G401 (cell line): ENCODE results near the gene MEG3. TPM values are rescaled to one million over a fixed set of nuclear protein-coding genes. Genes with fewer than 3 reads are reported as not detected.

Source experiments
- DNase-seq: peaks from one replicate; pipeline ENCODE4 v3.0.0-alpha.2; 2015; ENCODE audit warnings: low spot score
- in situ Hi-C: cut with HindIII; loops from 2 replicates; pipeline ENCODE4 v1.10.0; 2016; ENCODE audit warnings: low sequenced_read_pairs, mixed read lengths
- total RNA-seq: library from RNA; depleted of rRNA; stranded (reverse); fragments of >200 nt; shearing (Covaris generic); gene quantifications from 2 replicates; pipeline ENCODE4 v1.2.3, GENCODE V29; 2014

MEG3 gene
- total RNA-seq, 1 experiment from 2014 or later, result 3.4 TPM

- in situ Hi-C loops, result no loop called here
- no peak for DNase-seq
Measured at GRCh38 chr14:100872259-100873095, 46.6 kb downstream of the MEG3 start.

GRCh38 chr14:100873096-100873482 lies 47.2 kb downstream of the MEG3 start:
- in situ Hi-C loops, result no loop called here
- no peak for DNase-seq

- in situ Hi-C loops, result no loop called here
- no peak for DNase-seq
Measured at GRCh38 chr14:100874051-100874410, 48.1 kb downstream of the MEG3 start.

- no peak for DNase-seq
- in situ Hi-C loops, result no loop called here
Measured at GRCh38 chr14:100874411-100875091, 48.6 kb downstream of the MEG3 start.

- in situ Hi-C loops, result no loop called here
- no peak for DNase-seq
Measured at GRCh38 chr14:100875126-100875525, 49.2 kb downstream of the MEG3 start.

- in situ Hi-C loops, result no loop called here
- no peak for DNase-seq
Measured at GRCh38 chr14:100875861-100876590, 50.1 kb downstream of the MEG3 start.

GRCh38 chr14:100878271-100879146 lies 52.6 kb downstream of the MEG3 start:
- no peak for DNase-seq
- in situ Hi-C loops, result no loop called here

DNA sequence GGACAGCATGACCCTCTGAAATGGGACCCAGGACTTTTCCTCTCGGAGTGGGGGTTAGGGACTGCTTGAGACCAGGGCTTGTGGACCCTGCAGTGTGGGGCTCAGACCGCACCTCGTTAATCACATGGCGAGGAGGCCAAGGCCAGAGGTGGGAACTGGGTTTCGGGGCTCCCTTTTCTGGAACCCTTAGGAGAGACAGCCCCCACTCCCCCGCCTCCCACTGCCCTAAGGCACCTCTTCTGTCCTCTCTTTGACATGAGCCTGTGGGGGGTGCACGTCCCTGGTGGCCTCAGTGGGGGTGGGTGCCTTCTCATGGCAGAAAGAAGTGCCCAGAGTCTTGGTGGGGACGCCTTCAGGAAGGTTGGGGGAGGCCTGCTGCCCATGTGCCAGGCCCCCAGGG lies 53.3 kb downstream of the MEG3 start:
- in situ Hi-C loops, result no loop called here
- no peak for DNase-seq

GRCh38 chr14:100879782-100880181 lies 53.9 kb downstream of the MEG3 start:
- in situ Hi-C loops, result no loop called here
- DNase-seq, result no peak

GRCh38 chr14:100880271-100881101 lies 54.6 kb downstream of the MEG3 start:
- DNase-seq, result peak; percentile 77
- in situ Hi-C loops, result no loop called here

GRCh38 chr14:100881211-100882025 lies 55.5 kb downstream of the MEG3 start:
- DNase-seq, result no peak
- in situ Hi-C loops, result no loop called here

DNA sequence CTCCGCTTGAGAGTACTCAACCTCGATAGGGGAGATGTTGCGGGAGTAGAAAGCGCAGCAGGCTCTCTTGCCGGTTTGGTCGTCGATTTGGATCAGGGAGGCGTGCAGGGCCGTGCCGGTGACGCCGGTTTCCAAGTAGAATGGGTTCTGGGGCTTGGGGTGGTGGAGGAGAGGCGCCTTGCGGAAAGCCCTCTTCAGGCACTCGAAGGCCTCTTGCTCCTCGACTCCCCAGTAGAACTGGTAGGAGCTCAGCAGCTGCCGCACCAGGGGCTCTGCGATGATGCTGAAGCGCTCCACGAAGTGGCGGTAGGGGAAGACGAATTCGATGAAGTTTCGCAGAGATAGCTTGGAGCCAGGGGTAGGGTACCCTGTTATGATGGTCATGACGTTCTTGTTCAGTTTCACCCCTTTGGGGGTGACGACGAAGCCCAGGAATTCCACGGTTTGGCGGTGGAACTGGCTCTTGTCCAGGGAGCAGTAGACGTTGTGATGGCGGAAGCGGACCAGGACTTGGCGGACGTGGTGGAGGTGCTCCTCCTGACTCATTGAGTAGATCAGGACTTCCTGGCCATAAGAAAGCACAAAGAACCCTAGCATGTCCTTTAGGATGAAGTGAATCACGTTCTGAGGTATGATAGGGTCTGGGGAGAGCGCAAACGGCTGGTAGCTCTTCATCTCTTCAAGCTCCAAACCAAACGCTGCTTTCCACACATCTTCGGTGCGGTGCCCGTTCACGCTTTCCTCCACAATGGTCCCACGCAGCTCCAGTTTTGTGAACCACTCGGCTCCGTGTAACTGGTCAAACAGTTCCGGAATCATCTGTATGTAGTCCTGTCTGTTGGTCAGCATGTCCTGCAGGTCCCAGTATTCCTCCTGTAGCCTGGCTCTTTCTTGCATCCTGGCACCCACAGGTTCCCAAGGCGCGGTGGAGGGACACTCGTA lies 56.4 kb downstream of the MEG3 start:
- in situ Hi-C loops, result no loop called here
- no peak for DNase-seq

GRCh38 chr14:100882991-100883788 lies 57.3 kb downstream of the MEG3 start:
- in situ Hi-C loops, result no loop called here
- DNase-seq, result no peak

DNA sequence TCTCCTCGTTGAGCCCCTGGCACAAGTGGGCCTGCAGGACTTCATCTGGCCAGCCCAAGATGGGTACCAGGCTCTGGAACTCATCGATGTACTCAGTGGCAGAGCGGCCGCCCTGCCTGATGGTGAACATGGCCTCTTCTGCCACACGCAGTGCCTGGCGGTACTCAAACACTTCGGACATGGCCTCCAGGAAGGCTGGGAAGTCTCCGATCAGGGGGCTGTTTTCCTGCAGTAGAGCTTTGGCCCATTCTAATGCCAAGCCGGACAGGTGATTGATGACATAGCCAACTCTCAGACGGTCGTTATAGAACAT lies 57.8 kb downstream of the MEG3 start:
- in situ Hi-C loops, result no loop called here
- no peak for DNase-seq

- no peak for DNase-seq
Measured at GRCh38 chr14:100884456-100884855, 58.5 kb downstream of the MEG3 start.

DNA sequence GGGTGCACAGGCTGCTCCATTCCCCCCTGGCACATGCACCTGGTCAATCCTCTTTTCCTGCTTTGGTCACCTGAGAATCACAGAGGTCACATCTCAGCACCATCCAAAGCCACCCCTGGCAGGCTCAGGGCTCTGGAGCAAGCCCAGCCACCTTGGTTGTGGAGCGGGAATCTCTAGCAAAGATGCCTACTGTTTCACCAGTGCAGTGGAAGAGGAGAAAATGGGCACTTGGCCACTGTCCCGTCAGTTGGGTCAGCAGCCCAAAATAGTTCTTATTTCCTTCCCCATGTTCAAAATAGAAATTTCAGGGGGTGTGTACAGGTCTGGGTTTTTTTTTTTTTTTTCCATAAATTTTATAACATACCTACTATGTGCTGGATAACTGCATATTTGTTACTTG lies 59.3 kb downstream of the MEG3 start:
- DNase-seq, result peak; percentile 47
- in situ Hi-C loops, result no loop called here

More at GRCh38 chr14:100884456-100884855, 58.5 kb downstream of the MEG3 start:
- in situ Hi-C loops, result no loop called here
